Immature natural killer cell (primary cell): Measurements from ENCODE around the gene FADS3. TPM values are rescaled to one million over a fixed set of nuclear protein-coding genes. Genes with fewer than 3 reads are reported as not detected.
"Not testable (repeated sequence)": the region's sequence is repeated elsewhere in the genome, so short reads cannot be mapped to it uniquely, and the experiment has no call there.

Experiments used
- DNase-seq, 3 donors: peaks; one replicate each; pipeline ENCODE4 v3.0.0; 2022; ENCODE audit warnings: mixed read lengths in 1 of 3
- H3K27ac Mint-ChIP-seq, 6 donors: one replicate each; pipeline ENCODE4 v1.8.0; 2020; ENCODE audit warnings: mixed read lengths in 6 of 6, mild to moderate bottlenecking in 5 of 6, inconsistent platforms in 4 of 6, moderate library complexity in 3 of 6
- H3K27me3 Mint-ChIP-seq, 3 donors: one replicate each; pipeline ENCODE4 v1.8.0; 2020 to 2021; ENCODE audit warnings: low read depth in 3 of 3, mild to moderate bottlenecking in 3 of 3, mixed read lengths in 3 of 3, moderate library complexity in 3 of 3, inconsistent platforms in 1 of 3
- H3K36me3 Mint-ChIP-seq, 3 donors: one replicate each; pipeline ENCODE4 v1.8.0; 2020; ENCODE audit warnings: mixed read lengths in 3 of 3, inconsistent platforms in 2 of 3, mild to moderate bottlenecking in 2 of 3
- H3K4me1 Mint-ChIP-seq, 2 donors: one replicate each; pipeline ENCODE4 v1.8.0; 2020; ENCODE audit warnings: inconsistent platforms in 2 of 2, mild to moderate bottlenecking in 2 of 2, mixed read lengths in 2 of 2, moderate library complexity in 1 of 2
- H3K4me3 Mint-ChIP-seq, 5 donors: one replicate each; pipeline ENCODE4 v1.8.0; 2020; ENCODE audit warnings: mild to moderate bottlenecking in 5 of 5, mixed read lengths in 5 of 5, inconsistent platforms in 3 of 5, moderate library complexity in 3 of 5
- H3K9me3 Mint-ChIP-seq, 6 donors: one replicate each; pipeline ENCODE4 v1.8.0; 2020; ENCODE audit warnings: mild to moderate bottlenecking in 6 of 6, mixed read lengths in 6 of 6, inconsistent platforms in 4 of 6, moderate library complexity in 3 of 6
- polyA plus RNA-seq, 3 donors: library from polyadenylated mRNA; unstranded; fragments of 300-500 nt; fragmentation: Illumina TruSeq; gene quantifications; one replicate each; pipeline ENCODE4 v1.2.3, GENCODE V29; 2021

The FADS3 gene
- polyA plus RNA-seq, 3 donors from 2014 or later = 3.2 to 6.2 (median 3.9) TPM

DNA sequence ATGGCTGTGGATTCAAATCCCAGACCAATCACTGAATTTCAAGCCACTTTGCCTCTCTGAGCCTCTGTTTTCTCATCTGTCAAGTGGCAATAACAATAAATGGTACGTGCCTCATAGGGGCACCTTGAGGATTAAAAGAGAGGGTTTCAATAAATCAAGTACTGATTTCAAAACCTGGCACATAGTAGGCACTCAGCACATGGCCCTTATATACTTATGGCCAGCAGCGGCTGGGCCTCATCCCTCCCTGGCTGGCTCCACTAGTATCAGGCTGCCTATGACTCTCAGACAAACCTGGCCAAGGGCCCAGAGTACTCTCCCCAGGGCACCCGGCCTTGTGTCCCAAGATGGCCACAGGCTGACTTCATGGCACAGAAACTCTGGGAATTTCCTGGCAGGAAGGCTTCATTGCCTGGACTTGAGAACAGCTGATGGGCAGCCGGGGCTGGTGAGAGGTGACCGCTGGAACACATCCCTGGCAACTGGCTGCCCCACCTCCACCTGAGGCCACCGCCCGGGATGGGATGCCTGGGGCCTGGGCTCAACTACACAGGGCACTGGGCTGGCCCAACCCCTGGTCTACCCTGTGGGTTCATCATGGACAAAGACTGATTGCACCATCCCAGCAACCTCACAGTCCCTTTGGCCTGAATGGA is 3.4 kb downstream of the FADS3 start:
- peaks cover 5 to 6% of the 10 kb centered on the region in 2 donors for H3K4me1 Mint-ChIP-seq
- no peaks in the 10 kb centered on the region for H3K36me3 Mint-ChIP-seq
- peaks cover 0 to 4% (median 0%) of the 10 kb centered on the region in 3 donors for H3K27me3 Mint-ChIP-seq
- no peak overlapping the region for H3K4me3 Mint-ChIP-seq
- no peaks in the 10 kb centered on the region for H3K9me3 Mint-ChIP-seq
- DNase-seq = no peak
- H3K27ac Mint-ChIP-seq = no peak overlapping the region

DNA sequence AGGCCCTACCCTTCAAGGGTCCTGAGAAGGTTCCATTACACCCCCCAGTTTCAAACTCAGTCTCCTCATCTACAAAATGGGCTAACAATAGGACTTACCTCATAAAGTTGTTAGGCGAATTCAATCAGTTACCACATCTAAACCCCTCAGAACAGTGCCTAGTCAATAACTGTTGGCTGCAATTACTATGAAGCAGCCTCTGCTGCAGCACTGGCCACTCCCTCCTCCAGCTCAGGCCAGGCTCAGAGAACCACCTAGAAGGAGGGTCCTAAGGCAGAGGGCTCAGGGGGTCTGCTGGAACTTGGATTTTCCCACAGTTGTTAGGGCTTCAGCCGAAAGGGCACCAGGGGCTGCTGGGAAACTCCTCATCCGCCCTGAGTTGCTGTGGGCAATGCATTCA is 4.7 kb downstream of the FADS3 start:
- no peaks in the 10 kb centered on the region for H3K36me3 Mint-ChIP-seq

DNA sequence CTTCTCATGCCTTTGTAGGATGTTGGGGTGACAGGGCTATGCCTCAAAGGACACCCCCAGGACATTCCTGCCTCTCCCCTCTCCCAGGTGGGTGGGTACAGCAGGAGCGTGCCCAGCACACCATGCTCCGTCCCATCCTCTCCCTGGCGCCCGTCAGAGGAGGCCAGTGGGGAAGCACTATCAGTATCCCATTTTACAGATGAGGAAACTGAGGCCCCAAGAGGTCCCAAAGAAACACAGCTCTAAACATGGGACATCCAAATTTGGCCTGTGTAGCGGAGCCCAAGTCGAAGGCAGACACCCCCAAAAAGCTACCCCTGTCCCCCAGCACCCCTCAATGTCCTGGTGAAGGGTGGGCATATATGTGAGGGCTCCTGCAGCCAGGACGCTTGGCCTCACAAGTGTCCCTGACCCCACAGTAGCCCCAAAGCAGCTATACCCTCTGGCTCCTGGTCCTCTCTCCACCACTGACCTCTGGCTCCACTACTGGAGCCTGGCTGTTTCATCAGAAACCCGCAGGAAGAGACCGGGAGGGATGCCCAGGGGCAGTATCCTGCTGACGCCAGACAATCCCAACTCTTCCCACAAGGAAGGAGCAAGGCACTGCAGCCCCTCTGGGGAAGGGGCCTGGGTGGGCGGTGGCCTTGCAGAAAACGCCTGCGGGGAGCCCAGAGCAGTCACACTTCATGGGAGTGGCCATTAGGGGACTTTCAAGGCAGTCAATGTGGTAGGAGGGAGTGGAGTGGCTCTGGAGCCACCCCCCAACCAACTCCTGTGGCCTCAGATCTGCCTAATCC is 5.4 kb downstream of the FADS3 start:
- Mint-ChIP-seq H3K4me1 (peaks cover 4 to 7% of the 10 kb centered on the region in 2 donors), H3K4me3 (no peak overlapping the region), H3K27me3 (peaks cover 0 to 2% (median 0%) of the 10 kb centered on the region in 3 donors), H3K27ac (no peak overlapping the region), H3K9me3 (no peaks in the 10 kb centered on the region), H3K36me3 (no peaks in the 10 kb centered on the region)
- no peak for DNase-seq

More for the DNA sequence above, 4.7 kb downstream of the FADS3 start:
- peaks cover 0 to 2% (median 0%) of the 10 kb centered on the region in 3 donors for H3K27me3 Mint-ChIP-seq
- no peaks in the 10 kb centered on the region for H3K9me3 Mint-ChIP-seq
- peaks cover 0 to 2% of the 10 kb centered on the region in 2 donors for H3K4me1 Mint-ChIP-seq
- no peak overlapping the region for H3K4me3 Mint-ChIP-seq
- H3K27ac Mint-ChIP-seq = no peak overlapping the region
- no peak for DNase-seq

DNA sequence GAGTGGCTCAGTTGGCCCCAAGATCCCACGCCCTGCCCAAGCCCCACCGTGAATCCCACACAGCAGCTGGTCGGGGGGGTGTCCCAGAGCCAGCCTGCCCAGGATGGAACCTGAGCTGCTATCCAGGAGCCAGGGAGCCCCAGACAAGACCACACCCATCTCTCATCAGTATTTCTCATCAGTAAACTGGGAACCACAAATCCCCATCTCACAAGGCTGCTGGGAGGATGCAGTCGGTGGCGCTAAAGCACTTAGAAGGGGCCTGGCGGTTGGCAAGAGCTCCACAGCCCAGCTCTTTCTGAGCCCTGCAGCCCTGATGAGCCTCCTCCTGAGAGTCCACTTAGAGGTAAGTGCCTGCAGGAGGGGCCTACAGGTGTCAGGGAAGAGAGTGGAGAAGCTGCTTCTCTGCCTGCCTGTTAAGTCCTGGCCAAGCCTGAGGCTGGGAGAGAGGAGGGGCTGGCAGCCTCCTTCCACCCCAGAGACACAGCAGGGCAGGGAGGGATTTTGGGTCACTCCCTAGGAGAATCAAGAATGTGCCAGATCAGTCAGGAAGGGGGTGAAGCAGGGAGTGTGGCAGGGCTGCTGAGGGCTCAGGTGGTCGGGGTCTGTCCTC is 6.1 kb downstream of the FADS3 start:
- no peaks in the 10 kb centered on the region for H3K27me3 Mint-ChIP-seq
- no peaks in the 10 kb centered on the region for H3K9me3 Mint-ChIP-seq
- no peak overlapping the region for H3K4me3 Mint-ChIP-seq
- peaks cover 4 to 6% of the 10 kb centered on the region in 2 donors for H3K4me1 Mint-ChIP-seq
- DNase-seq = no peak
- H3K36me3 Mint-ChIP-seq = no peaks in the 10 kb centered on the region
- H3K27ac Mint-ChIP-seq = no peak overlapping the region

DNA sequence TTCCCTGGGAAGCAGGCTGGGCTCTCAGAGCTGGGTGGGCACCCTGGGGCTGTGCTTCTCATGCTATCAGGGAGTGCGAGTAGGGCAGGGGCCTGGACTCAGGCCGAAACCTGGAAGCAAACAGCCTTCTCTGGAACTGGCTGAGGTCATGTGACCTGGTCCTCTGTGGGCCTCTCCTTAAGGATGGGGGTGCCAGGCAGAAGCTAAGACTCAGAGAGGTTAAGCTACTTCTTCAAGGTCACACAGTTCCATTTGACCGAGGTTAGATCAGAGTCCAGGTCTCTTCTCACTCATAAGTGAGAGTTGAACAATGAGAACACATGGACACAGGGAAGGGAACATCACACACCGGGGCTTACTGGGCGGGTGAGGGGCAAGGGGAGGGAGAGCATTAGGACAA is 7.4 kb downstream of the FADS3 start:
- no peaks in the 10 kb centered on the region for H3K36me3 Mint-ChIP-seq

DNA sequence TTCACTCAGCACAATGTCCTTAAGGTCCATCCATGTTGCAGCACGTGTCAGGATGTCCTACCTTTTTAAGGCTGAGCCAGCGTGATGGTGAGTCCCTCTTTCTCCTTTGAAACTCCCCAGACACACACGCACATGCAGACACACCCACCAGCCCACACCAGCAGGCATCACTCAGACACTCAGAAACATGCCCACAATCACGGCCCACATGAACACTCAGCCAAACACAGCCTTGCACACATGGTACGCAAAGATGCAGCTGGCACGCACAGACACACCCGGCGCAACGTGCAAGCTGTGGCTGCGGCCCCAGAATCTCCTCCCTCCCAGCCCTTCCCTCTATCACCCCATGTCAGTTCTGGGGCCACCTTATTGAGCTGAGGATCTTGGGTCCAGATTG is 8.0 kb downstream of the FADS3 start:
- no peaks in the 10 kb centered on the region for H3K36me3 Mint-ChIP-seq
- DNase-seq = no peak
- no peaks in the 10 kb centered on the region for H3K27me3 Mint-ChIP-seq
- no peak overlapping the region for H3K4me3 Mint-ChIP-seq
- H3K9me3 Mint-ChIP-seq = no peaks in the 10 kb centered on the region
- H3K27ac Mint-ChIP-seq = peak overlapping the region in 1 of 6 donors; percentile 31
- peaks cover 4 to 6% of the 10 kb centered on the region in 2 donors for H3K4me1 Mint-ChIP-seq

More for the DNA sequence above, 7.4 kb downstream of the FADS3 start:
- no peaks in the 10 kb centered on the region for H3K27me3 Mint-ChIP-seq
- H3K27ac Mint-ChIP-seq = no peak overlapping the region
- H3K9me3 Mint-ChIP-seq = no peaks in the 10 kb centered on the region
- peaks cover 4 to 6% of the 10 kb centered on the region in 2 donors for H3K4me1 Mint-ChIP-seq
- no peak overlapping the region for H3K4me3 Mint-ChIP-seq
- DNase-seq = no peak

DNA sequence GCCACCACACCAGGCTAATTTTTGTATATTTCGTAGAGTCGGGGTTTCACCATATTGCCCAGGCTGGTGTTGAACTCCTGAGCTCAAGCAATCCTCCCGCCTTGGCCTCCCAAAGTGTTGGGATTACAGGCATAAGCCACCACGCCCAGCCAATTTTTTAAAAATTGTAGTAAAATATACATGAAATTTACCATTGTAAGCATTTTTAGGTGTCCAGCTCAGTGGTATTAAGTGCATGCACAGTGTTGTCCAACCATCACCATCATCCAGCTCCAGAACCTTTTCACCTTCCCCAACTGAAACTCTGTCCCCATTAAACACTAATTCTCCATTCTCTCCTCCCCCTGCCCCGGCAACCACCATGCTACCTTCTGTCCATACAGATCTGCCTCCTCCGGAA is 8.5 kb downstream of the FADS3 start:
- Mint-ChIP-seq H3K27me3 (peaks cover 0 to 2% (median 0%) of the 10 kb centered on the region in 3 donors), H3K4me1 (peaks cover 4 to 6% of the 10 kb centered on the region in 2 donors), H3K36me3 (no peaks in the 10 kb centered on the region), H3K4me3 (no peak overlapping the region), H3K9me3 (no peaks in the 10 kb centered on the region), H3K27ac (peak overlapping the region in 1 of 6 donors; percentile 31)
- no peak for DNase-seq

DNA sequence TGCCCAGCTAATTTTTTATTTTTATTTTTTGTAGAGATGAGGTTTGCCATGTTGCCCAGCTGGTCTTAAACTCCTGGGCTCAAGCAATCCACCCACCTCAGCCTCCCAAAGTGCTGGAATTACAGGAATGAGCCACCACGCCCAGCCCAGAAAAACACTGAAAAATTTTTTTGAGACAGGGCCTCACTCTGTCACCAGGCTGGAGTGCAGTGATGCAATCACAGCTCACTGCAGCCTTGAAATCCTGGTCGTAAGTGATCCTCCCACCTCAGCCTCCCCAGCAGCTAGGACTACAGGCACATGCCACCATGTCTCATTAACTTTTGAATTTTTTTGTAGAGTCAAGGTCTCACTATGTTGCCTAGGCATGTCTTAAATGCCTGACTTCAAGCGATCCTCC is 9.1 kb downstream of the FADS3 start:
- H3K36me3 Mint-ChIP-seq, H3K9me3 Mint-ChIP-seq, H3K27me3 Mint-ChIP-seq, H3K27ac Mint-ChIP-seq, DNase-seq, H3K4me3 Mint-ChIP-seq, H3K4me1 Mint-ChIP-seq: not testable (repeated sequence)

DNA sequence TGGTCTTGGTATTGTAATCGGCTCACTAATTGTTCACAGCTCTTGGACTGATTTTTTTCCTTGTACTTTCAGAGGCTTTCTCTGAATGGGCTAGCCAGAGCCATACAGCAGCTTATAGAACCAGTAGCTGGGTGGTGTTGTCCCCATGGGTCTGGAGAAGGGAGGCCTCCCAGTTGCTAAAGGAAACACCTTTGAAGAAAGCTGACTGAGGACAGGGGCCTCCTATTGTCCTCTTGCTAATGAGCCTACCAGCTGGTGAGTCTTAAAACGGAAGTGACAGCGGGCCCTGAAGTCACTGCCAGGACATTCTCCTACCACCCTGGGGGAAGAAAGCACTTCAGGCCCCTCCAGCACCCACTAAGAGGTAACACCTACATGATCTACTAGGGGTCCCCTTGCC is 9.9 kb downstream of the FADS3 start:
- no peaks in the 10 kb centered on the region for H3K9me3 Mint-ChIP-seq
- H3K36me3 Mint-ChIP-seq = no peaks in the 10 kb centered on the region
- peaks cover 0 to 2% (median 0%) of the 10 kb centered on the region in 3 donors for H3K27me3 Mint-ChIP-seq
- H3K4me1 Mint-ChIP-seq = peaks cover 4 to 6% of the 10 kb centered on the region in 2 donors
- no peak overlapping the region for H3K4me3 Mint-ChIP-seq
- H3K27ac Mint-ChIP-seq = no peak overlapping the region
- DNase-seq = no peak

DNA sequence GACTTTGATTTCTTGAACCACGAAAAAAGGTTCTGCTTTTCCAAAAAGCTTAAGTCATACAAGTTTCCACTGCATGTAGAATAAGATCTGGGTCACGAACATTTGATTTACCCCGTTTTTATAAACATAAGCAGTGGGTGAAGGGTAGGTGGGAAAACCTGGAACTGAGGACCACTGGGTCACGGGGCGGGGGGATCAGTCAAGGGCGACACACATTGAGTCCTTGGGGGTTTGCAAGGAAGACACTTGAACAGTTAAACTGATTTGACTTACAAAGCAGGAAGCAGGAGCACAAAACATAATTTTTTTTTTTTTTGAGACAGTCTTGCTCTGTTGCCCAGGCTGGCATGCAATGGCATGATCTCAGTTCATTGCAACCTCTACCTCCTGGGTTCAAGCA is 10.9 kb downstream of the FADS3 start:
- no peak for DNase-seq
- peaks cover 4 to 6% of the 10 kb centered on the region in 2 donors for H3K4me1 Mint-ChIP-seq
- no peaks in the 10 kb centered on the region for H3K36me3 Mint-ChIP-seq
- peaks cover 0 to 2% (median 0%) of the 10 kb centered on the region in 3 donors for H3K27me3 Mint-ChIP-seq
- no peak overlapping the region for H3K4me3 Mint-ChIP-seq
- no peak overlapping the region for H3K27ac Mint-ChIP-seq
- H3K9me3 Mint-ChIP-seq = no peaks in the 10 kb centered on the region

DNA sequence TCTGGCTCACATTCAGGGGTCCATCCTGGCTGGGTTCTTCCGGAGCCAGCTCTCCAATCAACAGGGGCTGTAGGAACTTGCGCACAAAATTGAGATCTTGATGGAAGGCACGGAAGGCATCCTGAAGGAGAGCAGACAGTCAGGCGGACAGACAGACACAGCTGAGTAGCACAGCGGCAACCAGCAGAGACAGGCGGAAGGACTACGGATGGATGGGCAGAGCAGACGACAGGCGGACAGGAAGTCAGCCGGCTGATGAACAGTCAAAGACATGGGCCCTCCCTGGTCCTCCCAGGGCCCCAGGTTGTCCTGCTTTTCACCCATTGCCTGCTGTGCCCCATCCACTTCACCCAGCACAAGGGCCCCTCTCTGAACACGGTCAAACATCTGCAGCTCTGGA is 11.3 kb downstream of the FADS3 start:
- H3K36me3 Mint-ChIP-seq = no peaks in the 10 kb centered on the region
- H3K27me3 Mint-ChIP-seq = peaks cover 0 to 2% (median 0%) of the 10 kb centered on the region in 3 donors
- H3K9me3 Mint-ChIP-seq = no peaks in the 10 kb centered on the region
- H3K4me1 Mint-ChIP-seq = peaks cover 4 to 6% of the 10 kb centered on the region in 2 donors
- H3K4me3 Mint-ChIP-seq = no peak overlapping the region
- H3K27ac Mint-ChIP-seq = no peak overlapping the region
- DNase-seq = no peak

DNA sequence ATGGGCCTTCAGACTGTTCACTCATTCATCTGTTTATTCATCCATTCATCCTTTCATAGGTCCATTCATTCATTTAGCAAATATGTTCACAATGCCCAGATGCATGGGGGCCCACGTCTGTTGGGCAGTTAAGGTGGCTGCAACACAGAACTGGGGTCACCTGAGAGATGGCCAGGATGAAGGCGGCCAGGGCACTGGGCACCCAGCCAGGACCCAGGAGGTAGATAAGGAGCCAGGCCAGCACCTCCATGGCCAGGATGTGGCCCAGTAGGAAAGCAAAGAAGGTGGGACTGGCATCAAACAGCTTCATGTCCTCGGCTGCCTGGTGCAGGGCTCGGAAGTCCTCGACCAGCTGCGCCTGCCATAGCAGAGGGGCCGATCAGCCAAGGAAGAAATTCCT is 12.2 kb downstream of the FADS3 start:
- Mint-ChIP-seq H3K36me3 (no peaks in the 10 kb centered on the region), H3K4me1 (peaks cover 4 to 6% of the 10 kb centered on the region in 2 donors), H3K27ac (no peak overlapping the region), H3K27me3 (peaks cover 0 to 4% (median 0%) of the 10 kb centered on the region in 3 donors), H3K4me3 (no peak overlapping the region), H3K9me3 (no peaks in the 10 kb centered on the region)
- no peak for DNase-seq

DNA sequence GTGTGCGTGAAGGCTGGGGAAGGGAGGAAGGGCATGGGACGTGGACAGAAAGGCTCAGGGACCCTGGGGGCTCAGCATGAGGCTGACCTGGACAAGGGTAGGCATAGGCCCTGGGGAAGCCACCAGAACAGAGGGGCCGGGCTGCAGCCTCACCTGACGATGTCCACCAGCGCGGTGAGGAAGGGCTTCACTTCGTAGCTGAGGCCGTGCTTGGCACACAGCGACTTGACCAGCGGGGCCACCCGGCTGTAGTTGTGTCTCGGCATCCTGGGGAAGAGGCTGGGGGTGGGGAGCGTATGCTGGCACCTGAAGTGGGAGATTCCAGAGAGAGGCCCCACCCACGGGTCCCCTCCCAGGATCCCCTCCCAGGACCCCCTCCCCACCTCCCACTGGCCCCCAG is 15.6 kb downstream of the FADS3 start:
- DNase-seq = no peak
- H3K36me3 Mint-ChIP-seq = no peaks in the 10 kb centered on the region
- H3K4me1 Mint-ChIP-seq = peaks cover 6 to 8% of the 10 kb centered on the region in 2 donors
- H3K27me3 Mint-ChIP-seq = peaks cover 0 to 6% (median 1%) of the 10 kb centered on the region in 3 donors
- H3K27ac Mint-ChIP-seq = no peak overlapping the region
- no peaks in the 10 kb centered on the region for H3K9me3 Mint-ChIP-seq
- no peak overlapping the region for H3K4me3 Mint-ChIP-seq

DNA sequence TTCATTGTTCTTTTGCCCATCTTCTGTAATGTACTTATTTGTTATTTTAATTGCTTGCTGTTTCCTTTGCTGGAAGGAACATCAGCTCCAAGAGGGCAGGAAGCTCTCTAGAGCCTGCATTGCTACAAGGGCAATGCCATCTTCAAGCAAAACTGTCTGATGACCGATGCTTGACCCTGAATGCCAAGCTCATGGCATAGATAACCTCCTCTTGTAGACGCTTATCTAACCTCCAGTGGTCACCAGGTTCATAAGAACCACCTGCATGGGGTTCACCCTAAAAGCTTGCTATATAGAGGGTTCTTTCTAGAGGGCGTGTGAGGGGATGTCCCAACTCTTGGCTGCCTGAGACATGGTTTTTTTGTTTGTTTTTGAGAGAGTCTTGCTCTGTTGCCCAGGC is 16.5 kb downstream of the FADS3 start:
- Mint-ChIP-seq H3K4me3 (no peak overlapping the region), H3K36me3 (no peaks in the 10 kb centered on the region), H3K4me1 (peaks cover 6 to 8% of the 10 kb centered on the region in 2 donors), H3K27me3 (peaks cover 0 to 6% (median 1%) of the 10 kb centered on the region in 3 donors), H3K9me3 (no peaks in the 10 kb centered on the region), H3K27ac (no peak overlapping the region)
- DNase-seq = no peak
